NCI-H1694 treated with DMSO at 0.1 percent for 48 hours (cell line): ENCODE measurements around the gene COL21A1.
"Not testable (repeated sequence)": the region's sequence is repeated elsewhere in the genome, so short reads cannot be mapped to it uniquely, and the experiment has no call there.

ENCODE experiments used
- DNase-seq: peaks from one replicate; lab custom pipeline; 2025; lab: John Stamatoyannopoulos, UW

The COL21A1 gene

DNA sequence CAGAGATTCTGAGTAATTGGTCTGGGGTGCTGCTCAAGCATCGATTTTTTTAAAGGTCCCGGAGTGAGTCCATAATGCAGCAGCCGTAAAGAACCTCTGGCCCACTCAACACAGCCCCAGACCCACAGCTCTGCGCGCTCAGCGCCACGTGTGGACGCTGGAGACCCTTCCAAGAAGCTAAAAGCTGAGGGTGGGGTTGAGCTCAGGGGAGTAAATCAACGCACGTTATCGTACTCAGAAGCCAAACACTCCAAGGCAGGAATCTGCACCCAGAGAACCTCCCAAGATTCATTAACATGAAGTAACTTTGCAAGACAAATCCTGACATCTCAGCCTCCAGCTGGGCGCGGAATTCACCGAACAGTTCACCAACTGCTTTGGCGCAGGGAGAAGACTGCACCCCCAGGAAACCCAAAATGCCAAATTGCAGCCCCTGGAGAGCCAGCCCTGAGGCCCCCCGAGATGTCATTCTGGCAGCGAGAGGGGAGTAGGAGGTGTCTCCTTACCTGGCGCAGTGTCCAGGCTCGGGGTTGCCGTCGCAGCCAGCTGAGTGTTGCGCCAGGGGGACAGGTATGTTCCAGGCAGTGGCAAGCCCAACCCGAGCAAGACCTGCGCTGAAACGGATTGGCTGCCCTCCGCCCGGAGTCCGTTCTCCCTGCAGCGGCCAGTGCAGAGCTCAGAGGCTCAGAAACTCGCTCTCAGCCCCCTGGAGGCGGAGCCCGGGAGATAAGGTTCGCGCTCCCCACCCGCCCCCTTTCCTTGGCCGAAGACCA lies at the start of gene COL21A1:
Gene COL21A1 (minus strand): TSS at position 700 of the 773 bp plus-strand sequence. CDS start 64,962 bp downstream, outside the sequence.
- no peak for DNase-seq

DNA sequence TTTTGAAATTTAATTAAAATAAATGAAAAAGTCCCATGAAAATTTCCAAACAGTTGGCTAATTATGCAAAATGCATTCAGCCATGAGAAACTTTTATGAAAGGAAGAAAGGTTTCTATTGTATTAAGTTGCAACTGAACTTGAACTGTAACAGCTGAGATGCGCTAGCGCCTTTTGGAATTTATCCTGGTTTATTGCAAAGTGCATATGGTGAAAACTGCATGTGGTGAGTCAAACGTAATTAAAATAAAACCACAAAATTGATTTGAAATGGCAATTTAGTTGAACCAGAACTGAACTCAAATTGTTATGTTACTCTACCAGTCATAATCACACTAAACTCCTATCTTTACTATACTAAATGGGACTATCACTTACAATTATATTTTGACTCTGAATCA lies 46.4 kb upstream of the COL21A1 start:
- no peak for DNase-seq

DNA sequence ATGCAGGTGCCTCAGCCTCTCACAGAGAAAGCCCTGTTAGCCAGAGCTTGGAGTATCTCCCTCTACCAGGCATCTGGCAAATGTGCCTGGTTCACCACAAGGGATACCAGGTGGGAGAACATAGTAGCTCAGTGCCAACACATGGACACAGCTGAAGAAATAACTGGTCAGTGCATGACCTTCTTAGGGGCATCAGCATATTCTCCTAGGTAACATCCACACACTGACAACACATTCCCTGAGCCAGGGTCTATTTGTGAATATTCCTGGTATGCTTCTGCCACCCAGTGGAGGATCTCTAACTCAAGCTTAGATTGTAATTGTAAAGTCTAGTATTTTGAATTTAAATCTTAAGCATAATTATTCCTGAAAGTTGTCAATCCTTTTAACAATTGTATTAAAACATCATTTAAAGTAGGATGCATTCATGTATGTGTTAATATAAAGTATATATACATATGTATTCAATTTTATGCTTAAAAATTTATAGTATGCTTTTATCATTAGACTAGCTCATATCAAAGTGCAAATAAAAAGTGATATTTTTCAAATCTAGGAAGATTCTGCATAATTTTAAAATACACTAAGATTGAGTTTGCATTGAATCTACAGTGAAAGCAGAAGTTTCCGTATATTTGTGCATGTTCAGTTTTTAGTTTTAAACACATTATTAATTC lies 45.3 kb upstream of the COL21A1 start:
- DNase-seq: peak; percentile 39

DNA sequence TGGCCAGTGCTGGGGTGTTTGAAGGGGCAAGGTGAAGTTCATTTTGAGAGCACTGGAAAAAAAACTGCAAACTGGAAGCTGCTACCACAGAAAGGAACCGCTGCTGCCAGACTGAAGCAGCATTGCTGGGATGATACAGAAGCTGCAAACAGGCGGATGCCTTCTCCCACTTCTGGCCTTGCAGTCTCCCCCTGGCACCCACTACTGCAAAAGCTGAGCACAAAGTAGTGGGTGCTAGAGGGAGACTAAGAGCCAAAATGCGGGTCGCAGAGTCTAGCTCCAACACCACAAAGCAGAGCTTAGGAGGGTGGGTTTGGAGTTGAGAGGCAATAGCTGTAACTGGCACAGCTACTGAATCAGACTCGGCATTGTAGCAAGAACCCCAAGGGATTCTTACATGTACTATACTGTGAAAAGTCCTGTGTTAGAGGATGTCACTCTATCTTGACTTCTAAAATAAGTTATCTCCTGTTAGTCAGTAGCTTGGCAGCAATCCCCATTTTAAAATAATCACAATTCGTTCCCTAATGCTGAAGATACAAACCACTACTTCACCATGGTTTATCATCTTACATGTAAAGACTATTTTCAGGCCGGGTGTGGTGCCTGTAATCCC lies 44.0 kb upstream of the COL21A1 start:
- no peak for DNase-seq

DNA sequence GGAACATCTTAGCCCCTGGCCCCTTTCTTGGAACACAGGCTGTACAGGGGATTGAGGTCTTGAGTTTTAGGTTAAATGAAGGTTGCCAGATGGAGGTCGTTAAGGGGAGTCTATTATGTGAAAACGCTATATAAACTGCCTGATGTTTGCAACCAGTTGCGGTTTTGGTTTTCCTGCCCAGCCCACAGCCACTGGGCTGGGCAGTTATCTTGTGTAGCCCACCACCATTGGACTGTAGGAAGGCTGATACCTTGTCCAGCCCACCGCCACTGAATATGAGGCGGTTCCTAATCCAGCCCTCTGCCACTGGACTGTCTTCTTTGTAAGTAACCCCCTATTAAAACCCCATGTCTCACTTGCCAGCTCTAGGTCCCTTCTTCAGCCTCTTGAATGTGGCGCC lies 42.3 kb upstream of the COL21A1 start:
- no peak for DNase-seq

DNA sequence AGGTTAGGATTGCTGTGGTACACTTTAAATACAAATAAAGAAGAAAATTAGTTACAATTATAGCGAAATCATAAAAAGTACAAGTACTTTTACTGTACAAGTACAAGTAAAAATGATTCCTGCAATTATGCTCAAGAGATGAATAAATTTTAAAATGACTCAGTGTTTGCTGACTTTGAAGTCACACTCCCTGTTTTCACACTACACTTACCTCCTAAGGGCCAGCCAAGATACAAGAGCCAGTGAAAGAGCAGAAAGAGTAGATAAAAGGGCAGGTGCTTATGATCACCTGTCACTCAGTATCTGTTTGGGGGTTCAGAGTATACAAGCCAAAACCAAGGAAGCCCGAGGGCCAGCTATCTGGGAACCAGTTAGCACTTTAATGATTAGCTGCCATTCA lies 41.0 kb upstream of the COL21A1 start:
- DNase-seq: no peak

DNA sequence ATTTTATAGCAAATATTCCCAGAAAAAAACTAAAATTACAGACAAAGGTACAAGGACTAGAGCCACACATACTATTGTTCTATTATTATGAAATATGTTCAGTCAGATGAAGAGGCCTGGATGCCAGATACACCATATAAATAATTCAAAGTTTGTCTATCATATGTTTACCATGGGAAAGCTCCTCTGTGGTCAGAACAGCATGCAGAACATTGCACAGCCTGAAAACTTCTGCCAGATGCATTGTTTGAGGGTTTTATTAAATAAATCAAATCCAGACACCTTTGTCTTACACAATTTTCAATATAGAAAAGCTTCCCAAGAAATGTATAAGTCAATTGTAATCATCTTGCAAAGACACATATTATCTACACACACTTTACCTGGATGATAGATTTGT lies 35.0 kb upstream of the COL21A1 start:
- no peak for DNase-seq

DNA sequence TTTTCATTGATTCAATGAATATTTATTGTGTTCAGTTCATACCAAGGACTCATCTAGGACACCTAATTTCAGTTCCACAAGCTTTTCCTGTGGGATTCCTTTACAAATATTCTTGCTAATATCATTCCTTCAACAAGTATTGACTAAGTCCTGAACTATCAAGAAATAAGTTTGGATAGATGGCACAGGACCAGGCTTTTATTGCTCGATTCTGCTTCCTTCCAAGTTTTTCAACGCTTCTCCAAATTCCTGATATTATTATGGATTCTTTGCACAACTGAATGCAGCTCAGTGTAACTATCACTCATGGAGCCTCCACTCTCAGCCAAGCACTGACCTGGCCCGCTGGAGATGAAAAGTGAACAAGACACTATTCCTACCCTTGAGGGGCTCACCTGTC lies 32.7 kb upstream of the COL21A1 start:
- no peak for DNase-seq

DNA sequence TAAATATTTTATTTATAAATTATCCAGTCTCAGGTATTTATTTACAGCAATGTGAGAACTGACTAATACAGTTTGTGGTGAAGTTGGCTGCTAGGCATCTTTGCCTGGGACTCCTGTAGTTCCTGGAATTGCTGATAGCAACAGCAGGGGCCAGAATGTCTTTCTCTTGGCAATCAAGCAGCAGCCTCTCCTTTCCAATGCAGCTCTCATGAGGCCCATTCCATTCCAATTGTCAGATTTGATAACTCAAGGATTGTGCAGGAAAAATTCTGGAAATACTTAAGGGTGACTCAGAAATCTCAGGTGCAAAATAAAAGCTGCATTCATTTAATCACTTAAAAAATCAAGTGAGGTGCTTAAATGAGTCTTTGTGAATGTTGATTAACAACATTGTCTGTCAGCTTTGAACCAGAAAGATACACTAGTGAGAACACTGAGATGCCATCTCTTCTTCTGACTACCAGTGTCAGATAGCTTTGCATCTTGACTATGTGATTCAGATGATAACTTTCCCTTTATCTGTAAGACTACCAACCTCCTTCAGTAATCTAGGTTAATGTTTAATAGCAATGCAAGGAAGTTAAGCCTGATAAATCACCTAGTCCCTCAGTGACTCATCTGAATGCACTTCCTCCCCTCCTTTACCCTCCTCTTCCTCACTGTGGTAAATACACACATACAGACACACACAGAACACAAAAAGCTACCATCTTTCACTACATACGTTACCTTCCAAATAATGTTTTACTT lies 32.1 kb upstream of the COL21A1 start:
- no peak for DNase-seq

DNA sequence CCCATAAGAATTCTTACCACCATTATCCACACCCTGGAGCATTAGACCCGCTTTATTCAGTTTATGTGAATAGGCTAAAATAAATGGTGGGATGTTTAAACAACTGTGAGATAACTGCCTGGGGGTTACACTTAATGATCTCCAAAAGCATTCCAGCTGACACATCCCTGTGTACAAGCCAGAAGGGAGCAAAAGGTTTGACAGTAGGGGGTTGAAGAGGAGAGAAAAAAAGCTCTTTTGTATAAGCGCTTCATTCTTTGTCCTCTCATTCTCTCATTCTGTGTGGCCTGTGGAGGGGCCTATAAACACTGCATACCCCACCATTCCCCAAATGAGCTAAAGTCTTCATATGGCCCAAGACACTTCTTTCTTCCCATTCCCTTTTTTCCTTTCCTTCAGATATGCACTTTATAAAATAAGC lies 30.8 kb upstream of the COL21A1 start:
- no peak for DNase-seq

DNA sequence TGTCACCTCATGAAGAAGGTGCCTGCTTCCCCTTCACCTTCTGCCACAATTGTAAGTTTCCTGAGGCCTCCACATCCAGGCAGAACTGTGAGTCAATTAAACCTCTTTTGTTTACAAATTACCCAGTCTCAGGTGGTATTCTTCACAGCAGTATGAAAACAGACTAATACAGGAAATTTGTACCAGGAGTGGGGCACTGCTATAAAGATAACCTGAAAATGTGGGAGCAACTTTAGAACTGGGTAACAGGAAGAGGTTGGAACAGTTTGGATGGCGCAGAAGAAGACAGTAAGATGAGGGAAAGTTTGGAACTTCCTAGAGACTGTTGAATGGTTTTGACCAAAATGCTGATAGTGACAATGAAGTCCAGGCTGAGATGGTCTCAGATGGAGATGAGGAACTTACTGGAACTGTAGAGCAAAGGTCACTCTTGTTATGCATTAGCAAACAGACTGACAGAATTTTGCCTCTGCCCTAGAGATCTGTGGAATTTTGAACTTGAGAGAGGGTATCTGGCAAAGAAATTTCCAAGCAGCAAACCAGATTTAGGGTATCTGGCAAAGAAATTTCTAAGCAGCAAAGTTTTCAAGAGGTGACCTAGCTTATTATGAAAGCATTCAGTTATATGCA lies 23.5 kb upstream of the COL21A1 start:
- DNase-seq: no peak

DNA sequence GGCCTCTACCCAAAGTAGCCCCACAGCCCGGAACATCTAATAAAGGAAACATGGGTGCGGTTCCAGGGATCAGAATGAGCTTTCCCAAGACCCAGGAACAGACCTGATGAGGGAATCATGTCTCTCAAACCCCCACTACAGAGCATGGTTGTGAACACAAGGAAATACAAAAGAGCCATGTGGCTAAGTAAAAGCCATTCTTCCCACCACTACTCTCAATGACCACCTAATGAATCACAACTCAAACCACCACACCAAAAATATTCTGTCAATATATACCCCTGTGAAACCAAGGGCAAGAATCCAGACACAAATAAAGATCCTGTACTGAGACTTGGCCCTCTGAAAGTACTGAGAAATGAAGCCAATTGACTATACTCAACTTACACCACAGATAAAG lies 20.9 kb upstream of the COL21A1 start:
- DNase-seq: no peak

DNA sequence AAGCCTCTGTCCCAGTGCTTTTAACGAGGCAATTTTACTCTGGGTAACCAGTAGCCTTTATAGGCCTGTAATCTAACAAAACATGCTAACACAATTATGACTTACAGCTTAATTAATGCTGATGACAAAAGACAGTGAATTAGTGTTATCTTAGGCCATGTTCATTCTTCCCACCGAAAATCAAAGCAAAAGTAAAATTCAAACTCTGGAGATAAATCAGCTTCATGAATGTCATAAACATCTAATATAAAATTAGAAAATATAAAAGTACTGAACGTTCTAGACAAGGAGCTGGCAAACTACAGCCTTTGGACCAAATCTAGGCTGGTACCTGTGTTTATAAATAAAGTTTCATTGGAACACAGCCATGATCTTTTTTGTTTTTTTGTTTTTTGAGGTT lies 18.6 kb upstream of the COL21A1 start:
- DNase-seq: no peak

DNA sequence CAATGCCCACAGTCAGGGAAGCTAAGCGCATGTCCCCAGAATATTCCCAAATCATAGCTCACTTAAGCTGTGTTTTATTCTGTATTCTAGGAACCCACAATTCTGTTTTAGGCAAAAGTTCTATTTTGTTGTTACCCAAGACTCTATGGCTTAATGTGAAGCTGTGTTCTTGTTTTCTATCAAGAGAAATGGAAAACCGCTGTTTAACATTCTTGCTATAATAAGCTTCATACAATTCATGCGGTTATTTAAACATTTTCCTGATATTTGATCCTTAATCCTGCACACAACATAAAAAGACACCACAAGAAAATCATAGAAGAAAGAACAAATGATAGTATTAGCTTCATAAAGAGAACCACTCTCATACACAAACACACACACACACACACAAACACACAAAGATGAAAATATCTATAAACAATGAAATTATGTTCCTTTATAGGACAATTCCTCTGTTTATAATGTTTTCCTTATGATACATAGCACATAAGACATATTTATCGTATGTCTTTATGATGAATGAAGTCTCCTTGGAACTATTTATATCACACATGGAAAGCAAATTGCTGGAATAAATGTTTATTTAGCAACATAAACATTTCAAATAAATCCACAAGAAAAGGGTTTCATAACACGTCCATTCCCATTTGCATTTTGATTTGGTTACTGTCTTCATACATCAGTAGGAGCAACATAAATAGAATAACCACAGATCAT lies 16.4 kb upstream of the COL21A1 start:
- no peak for DNase-seq

DNA sequence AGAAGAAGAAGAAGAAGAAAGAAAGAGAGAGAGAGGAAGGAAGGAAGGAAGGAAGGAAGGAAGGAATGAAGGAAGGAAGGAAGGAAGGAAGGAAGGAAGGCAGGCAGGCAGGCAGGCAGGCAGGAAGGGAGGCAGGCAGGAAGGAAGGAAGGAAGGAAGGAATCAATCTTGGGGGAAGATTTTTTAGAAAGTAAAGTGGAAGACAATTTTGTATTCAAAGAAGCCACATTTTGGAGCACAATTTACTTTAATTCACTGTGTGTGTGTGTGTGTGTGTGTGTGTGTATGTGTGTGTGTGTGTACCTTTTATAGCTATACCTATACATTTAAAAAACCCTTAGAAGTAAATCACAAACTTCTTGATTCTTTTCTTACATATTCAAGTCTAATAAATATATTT lies 13.2 kb upstream of the COL21A1 start:
- DNase-seq: not testable (repeated sequence)

DNA sequence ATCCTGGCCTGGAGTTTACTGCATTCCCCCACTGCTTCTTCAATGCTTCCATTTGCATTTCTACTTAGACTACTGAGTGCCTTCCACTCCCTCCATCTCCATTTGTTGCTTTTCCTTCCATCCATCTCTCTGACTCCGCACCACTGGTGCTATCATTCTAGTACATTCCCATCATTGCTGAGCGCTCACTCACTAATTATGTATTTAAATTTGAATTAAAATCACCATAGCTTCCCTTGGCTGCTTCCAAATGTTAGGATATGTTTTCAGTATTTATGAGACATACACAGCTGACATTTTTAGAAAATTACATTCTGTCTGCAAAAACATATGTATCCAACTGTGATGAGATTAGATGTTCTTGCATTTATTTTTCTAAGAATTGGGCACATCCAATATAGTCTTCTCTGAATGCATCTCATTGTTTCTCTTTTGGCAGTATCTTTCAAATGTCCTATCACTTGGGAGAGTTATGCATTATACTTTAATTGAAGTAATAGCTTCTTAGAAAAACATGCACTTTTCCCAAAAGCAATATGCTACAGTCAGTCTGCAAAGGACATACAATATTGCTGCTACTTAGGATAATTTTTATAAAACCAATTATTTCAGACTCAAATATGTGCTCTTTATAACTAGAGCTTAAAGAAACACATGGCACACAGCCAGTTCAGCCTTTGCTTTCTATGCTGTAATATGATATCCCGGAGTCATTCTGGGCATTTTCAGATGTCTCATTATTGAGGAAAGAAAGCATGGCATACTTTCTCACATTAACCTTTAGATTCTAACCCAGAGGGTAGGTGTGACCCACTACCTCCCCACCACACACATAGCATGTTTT lies 12.1 kb upstream of the COL21A1 start:
- DNase-seq: peak; percentile 20

DNA sequence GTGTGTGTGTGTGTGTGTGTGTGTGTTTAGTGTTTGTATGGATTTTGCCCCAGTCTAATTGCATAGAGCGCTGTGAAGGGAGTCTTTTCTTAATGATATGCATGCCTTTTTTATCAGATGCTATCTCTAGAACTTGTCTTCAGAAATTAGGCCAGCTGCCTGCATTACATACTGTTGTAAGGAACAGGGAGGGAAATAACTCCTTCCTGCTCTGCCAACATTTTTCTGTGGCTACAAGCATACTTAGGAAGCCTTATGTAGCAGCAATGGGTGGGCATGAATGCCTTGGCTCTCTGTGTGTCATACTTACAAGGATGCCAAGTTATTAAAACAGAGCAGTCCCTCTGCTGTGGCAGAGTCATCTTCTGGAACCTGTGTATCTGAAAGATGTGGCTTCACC lies 8.0 kb upstream of the COL21A1 start:
- no peak for DNase-seq

DNA sequence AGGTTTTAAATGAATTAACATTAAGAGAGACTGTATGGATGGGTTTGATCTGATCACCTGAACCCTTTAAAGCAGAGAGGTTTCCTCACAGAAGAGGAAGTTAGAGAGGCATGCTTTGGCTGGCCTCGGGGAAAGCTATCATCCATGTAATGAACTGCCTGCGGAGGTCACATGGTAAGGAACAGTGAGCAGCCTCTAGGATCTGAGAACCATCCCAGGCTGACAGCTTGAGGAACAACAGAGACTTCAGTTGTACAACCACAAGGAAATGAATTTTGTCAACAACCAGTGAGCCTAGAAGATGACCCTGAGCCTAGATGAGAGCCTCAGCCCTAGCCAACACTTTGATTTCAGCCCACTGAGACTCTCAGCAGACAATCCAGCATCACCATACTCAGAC lies 2.9 kb upstream of the COL21A1 start:
- no peak for DNase-seq

DNA sequence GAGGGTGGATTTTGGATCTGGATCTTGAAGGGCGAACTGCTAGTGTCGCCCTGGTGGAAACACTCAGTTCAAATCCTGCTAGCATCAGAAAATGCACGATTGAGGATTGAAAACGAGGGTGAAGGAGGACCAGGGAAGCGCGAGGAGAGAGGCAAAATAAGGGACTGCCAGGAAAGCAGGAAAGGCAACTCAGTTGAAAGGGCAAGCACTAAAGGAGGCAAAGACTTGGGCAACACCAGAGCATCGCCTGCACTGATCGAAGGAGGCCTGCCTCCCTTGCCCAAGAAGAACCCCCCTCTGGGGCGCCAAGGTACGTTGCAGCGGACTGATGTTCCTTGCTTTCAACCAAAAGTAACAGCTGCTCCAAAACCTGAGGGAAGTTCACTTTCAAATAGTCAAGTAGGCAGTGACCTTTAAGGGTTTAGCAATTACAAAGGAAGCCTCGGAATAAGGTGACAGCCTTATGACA lies 308 bp upstream of the COL21A1 start:
- DNase-seq: no peak

DNA sequence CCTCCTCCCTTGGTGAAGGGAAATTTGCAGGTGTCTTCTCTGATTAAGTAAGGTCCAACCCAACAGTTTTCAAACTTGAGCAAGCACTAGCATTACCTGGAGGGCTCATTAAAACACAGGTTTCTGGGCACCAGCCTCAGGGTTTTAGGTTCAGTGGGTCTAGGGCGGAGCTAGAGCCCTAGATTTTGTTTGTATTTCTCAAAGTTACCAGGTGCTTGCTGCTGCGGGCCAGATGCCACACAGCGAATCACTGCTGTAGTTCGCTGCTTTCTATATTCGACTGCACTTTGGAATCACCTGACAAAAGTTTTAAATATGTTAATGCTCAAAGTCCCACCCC lies 869 bp downstream of the COL21A1 start:
- DNase-seq: no peak
